Pons (tissue), 1 donor: Measurements from ENCODE around the gene PAGR1.

Experiments used
- DNase-seq: peaks from one replicate; pipeline ENCODE4 v3.0.0-alpha.2; 2016; ENCODE audit warnings: low spot score

Gene PAGR1

DNA sequence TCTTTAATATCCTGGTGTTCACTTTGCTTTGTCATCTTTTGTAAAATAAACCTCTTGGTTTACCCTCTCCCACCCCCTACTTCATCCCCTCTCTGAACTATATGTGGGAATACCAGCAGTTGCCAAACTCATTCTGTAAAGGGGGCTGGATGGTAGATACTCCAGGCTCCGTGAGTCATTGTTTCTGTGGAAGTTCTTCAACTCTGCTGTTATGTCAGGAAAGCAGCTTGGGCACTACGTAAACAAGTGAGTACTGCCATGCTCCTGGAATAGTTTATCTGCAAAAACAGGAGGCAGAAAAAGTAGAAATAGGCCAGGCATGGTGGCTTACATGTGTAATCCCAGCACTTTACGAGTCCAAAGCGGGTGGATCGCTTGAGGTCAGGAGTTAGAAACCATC is 21.9 kb downstream of the PAGR1 start:
- DNase-seq, result no peak

DNA sequence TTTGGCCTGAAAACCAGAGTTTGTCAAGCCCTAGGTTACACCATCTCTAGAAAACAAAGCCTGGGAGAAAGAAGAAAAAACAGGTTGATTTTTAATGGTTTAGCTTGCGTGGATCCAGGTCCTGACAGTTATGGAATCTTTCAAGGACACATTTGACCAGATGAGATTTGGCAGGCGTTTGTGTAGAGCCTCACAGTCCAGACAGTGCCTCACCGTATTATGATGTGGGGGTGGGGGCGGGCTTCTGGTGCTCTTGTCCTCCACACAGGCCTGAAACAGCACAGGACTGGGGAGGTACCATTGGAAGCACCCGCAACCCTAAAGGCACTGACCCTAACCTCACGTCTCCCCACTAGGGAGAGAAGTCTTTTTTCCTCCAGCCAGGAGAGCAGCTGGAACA is 23.9 kb downstream of the PAGR1 start:
- DNase-seq, result no peak

- no peak for DNase-seq
Observed at GRCh38 chr16:29840240-29840639, 24.3 kb downstream of the PAGR1 start.

GRCh38 chr16:29841631-29842030 is 25.7 kb downstream of the PAGR1 start:
- DNase-seq, result no peak

- no peak for DNase-seq
Observed at GRCh38 chr16:29842732-29843346, 26.9 kb downstream of the PAGR1 start.

DNA sequence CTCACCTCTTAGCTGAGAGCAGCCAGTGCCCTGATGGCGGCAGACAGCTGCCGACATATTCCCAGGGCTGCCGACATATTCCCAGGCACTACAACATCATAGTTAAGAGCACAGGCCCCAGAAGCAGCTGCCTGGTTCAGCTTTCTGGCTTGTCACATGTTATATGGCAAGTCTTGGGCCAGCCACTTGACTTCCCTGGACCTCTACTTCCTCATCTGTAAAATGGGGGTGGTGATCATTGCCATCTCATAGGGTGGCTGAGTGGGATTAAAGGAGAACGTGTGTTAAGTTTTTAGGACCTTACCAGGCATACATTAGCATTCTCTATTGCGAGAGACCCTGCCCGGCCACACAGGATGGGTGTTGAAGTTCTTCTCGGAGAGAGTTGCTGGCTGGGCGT is 28.0 kb downstream of the PAGR1 start:
- no peak for DNase-seq

DNA sequence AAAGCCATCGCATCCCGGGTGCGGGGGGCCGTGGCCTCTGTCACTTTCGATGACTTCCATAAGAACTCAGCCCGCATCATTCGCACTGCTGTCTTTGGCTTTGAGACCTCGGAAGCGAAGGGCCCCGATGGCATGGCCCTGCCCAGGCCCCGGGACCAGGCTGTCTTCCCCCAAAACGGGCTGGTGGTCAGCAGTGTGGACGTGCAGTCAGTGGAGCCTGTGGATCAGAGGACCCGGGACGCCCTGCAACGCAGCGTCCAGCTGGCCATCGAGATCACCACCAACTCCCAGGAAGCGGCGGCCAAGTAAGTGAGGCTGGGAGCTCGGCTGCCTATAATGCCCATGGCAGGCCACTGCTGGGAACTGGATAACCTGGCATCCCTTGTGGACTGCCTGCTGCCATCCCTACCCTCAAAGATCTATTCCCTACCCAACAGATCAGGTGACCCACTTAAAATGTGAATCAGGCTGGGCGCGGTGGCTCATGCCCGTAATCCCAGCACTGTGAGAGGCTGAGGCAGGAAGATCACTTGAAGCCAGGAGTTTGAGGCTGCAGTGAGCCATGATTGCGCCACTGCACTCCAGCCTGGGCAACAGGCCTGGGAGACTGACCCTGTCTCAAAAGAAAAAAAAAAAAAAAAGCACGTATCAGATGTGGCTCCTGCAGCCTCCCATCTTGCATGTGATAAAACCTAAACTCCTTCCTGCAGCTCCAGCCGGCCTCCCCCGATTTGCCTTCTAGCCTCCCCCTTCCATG is 28.8 kb downstream of the PAGR1 start:
- no peak for DNase-seq

- DNase-seq, result no peak
Observed at GRCh38 chr16:29845656-29846055, 29.7 kb downstream of the PAGR1 start.

- DNase-seq, result peak; percentile 55
Observed at GRCh38 chr16:29848420-29849297, 32.7 kb downstream of the PAGR1 start.

GRCh38 chr16:29849505-29849904 is 33.6 kb downstream of the PAGR1 start:
- no peak for DNase-seq

- DNase-seq, result no peak
Observed at GRCh38 chr16:29850998-29851397, 35.0 kb downstream of the PAGR1 start.

DNA sequence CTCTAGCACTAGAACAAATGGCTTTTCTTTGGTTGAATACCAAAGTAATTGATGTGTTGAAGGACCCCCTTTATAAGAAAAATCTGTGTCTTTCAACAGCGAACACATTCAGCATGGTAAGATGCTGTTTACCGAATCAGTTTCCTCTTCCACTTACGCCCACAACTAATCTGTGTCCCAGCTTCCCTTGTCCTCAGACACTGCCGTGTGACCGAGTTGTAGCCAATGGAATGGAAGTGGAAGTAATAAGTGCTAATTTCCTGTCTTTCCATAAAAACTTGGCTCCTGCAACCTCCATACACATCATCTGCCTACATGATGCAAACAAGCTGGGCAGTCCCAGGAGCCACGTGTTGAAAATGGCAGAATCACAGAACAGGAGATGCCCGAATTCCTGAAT is 36.7 kb downstream of the PAGR1 start:
- peak; percentile 40 for DNase-seq

DNA sequence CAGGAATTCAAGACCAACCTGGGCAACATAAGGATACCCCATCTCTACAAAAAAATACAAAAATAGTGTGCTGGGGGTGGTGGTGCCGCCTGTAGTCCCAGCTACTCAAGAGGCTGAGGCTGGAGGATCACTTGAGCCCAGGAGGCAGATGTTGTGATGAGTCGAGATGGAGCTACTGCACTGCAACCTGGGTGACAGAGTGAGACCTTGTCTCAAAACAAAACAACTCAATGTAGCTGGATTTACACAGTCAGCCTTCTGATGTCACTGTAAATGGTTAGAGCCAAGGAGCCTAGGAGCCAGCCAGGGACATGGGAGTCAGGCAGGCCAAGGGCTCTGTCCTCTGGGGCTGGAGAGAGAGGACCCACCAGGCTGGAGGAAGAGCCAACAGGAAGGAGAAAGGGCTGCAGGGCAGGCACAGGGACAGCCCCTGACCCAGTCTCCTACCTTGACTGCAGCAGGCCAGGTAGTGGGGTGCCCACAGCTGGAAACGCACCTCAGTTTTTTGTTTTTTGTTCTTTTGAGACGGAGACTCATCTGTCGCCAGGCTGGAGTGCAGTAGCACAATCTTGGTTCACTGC is 38.7 kb downstream of the PAGR1 start:
- no peak for DNase-seq

DNA sequence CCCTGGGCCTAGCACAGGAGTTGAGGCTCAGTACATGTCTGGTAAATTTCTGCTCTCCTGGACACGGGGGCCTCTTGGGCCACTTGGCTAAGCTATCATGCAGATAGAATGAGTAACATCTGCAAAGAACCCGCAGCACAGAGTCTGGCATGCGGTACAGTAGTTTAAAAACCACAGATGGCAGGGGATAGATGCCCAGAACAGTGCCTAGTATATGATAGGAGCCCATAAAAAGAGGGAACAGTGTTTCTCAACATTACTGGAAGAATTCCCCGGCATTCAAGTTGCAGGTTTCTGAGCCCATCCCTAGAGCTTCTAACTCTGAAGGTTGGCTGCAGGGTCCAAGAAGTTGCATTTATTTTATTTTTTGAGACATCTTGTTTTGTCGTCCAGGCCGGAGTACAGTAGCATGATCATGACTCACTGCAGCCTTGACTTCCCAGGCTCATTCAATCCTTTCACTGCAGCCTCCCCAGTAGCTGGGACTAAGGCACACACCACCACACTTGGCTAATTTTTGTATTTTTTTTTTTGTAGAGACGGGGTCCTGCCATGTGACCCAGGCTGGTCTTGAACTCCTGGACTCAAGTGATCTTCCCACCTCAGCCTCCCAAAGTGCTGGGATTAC is 41.3 kb downstream of the PAGR1 start:
- DNase-seq, result no peak

GRCh38 chr16:29858149-29858849 is 42.3 kb downstream of the PAGR1 start:
- peak; percentile 41 for DNase-seq

DNA sequence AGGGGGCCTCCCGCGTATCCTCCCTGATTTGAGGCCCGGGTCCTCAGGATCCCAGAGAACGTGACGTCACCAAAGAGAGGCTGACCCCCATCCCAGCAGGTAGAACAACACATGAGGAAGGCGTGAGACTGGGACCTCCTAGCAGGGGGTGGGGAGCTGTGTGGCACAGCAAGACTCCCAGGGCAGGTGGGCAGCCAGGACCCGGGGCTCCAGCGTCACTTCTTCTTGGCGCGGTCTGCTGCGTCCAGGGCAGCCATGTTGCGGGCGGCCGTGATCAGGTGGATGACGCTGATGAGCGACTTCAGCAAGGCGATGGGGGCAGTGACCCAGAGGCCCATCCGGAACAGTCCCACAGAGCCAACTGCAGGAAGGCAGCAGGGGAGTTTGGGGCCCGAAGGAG is 43.0 kb downstream of the PAGR1 start:
- DNase-seq, result no peak

DNA sequence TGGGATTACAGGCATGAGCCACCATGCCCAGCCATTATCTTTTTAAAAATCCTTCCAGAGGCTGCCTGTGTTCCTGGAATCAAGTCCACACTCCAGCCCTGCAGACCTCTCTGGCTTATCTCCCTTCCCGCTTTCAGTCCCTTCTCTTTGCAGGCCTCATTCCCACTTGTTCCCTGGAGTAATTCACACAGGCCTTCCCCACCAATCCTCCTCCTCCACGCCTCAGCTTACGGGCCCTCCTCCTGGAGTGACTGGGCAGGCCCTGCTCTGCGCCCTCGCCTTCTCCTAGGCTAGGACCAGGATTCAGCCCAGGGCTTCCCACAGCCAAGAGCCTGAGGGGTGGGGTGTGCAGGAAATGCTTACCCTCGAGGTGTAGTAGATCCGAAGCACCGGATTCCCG is 44.3 kb downstream of the PAGR1 start:
- DNase-seq, result no peak

DNA sequence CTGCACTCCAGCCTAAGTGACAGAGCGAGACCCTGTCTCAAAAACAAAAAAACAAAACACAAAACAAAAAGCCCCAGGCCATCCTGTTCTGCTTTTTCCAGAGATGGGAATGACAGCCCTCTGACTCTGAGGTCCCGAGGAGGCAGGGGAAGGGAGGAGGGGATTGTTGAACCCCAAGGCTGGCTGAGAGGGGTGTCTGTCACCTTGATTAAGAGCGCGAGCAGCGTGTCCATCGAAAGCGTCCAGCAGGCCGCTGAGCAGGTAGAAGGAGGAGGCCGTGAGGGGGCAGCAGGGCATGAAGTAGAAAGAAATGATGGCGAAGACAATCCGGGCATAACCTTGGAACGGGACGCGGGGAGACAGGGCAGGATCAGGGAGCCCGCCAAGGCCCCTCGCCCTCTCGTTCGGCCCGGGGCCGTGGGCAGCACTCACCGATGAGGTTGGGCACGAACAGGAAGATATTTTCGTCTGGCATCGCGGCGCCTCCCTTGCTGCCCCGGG is 46.5 kb downstream of the PAGR1 start:
- DNase-seq, result peak; percentile 25

GRCh38 chr16:29862884-29863668 is 47.1 kb downstream of the PAGR1 start, which contains the start of gene CDIPT:
CDIPT (minus strand) TSS chr16:29863226; CDS start chr16:29862857, 369 bp downstream.
- peak; percentile 98 for DNase-seq

DNA sequence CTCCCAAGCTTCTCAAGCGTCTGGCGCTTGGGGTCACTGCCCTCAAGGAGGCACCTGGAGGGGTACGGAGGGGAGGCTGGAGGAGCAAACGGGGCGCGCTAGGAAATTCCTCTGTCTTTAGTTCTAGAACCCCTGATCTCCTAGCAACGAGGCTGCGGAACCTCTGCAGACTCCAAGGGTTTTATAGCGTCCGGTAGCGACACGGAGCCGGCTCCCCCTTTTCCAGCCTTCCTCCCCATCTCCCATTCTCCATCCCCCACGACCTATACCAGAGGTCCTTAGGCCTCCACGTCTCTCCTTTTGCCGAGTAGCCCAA is 47.7 kb downstream of the PAGR1 start:
- DNase-seq, result no peak
